ENCODE results near the gene TIGD7.

GRCh38 chr16:3328643-3329042 is 23.4 kb upstream of the TIGD7 start:
- TF ChIP-seq POLR2A (IDR thresholded peaks at IDR 0.05) (no peak), CTCF (IDR thresholded peaks at IDR 0.05) (no peak)
